CD4-positive, alpha-beta T cell treated with Interleukin-6 at 100 ng/mL for 8 hours (primary cell): Measurements from ENCODE around the gene TCAP.
"Not testable (repeated sequence)": the region's sequence is repeated elsewhere in the genome, so short reads cannot be mapped to it uniquely, and the experiment has no call there.

Experiments
- DNase-seq: peaks from one replicate; pipeline ENCODE4 v3.0.0-alpha.2; 2020; ENCODE audit warnings: mixed read lengths, low spot score

TCAP gene

DNA sequence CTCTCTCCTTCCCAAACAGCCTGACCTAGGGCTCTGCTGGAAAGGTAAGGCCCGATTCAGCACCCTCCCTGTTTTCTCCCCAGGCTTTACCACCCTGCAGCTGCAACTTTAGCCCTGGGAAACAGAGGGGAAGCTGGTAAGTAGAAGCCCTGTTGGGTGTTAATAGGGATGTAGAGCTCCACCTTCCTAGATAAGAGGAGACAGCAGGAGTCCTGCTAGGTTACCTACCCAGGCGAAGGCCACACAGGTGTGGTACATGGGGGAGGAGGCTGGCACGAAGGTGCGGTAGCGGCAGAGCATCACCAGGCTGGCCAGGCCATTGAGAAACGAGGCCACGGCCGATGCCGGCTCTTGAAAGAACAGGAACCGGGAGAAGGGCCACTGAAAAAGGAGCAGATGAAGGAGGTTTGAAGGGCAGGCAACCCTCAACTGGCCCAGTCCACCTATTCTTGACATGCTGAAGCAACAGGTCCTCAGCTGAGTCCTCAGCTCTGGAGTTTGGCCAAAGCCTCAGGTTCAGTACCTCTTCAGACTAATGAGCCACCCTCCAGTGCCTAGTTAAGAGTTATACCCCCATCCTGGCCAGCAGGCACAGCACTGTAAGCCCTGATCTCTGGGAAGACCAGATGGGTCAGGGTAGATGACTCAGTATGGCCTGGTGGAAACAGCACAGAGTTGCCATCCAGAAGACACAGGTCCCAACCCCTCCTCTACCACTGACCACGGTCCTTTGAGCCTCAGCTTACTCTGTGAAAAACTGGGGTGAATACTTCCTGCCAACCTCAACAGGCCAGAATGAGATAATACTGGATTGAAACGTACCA lies 19.4 kb downstream of the TCAP start:
- no peak for DNase-seq

DNA sequence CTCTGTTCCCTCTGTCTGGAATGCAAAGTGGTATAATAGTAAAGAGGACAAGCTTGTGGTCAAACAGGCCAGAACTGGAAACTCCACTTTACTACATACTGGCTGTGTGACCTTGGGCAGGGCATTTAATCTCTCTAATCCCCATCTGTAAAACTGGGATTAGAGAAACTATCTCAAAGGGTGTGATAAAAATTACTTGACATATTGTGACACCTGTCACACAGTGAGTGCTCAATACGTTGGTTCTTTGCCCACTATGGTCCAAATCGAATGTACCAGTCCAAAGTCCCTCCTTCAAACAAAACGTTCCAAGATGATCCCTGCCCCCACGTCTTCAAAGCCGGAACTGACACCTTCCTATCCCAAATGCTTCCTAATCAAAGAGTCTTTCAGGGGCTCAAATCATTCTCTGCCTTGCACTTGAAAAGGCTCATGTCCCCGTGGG lies 22.0 kb downstream of the TCAP start:
- no peak for DNase-seq

DNA sequence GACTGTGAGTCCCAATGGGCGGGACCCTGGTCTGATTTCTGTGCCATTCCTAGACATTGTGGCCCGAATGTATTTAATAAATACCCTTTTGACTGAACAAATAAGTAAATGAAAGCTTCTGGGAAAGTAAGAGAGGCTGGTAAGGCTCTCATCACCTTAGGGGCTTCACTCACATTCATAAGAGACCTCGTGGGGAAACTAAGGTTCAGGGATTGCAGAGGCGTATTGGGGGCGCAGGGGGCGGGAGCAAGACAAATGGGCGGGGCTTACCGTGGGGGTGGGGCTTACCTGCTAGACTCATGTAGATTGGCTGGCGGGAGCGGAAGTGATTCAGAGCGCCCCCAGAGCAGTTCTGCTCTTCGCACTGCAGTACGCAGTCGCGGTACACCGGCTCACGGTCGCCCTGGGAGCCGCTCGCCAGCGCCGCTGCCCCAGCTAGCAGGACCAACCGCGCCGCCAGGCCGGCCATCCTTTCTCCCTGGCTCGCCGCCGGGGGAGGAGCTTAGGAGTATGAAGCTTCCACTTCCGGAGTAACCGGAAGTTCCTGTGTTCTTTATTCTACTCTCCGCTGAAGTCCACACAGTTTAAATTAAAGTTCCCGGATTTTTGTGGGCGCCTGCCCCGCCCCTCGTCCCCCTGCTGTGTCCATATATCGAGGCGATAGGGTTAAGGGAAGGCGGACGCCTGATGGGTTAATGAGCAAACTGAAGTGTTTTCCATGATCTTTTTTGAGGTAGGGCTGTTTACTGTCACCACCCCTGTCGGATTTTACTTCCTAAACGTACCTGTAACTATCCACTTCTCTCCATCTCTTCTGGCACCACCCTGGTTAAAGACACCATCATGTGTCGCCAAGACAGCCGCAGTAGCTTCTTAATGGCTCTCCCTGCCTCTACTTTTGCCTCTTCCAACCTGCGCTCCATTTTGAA lies 22.7 kb downstream of the TCAP start, which contains the start of gene PGAP3:
Gene PGAP3, minus strand, starts transcription at position 512 of the 929 bp plus-strand sequence. Its CDS starts 43 bp downstream, at position 469.
- peak; percentile 76 for DNase-seq

DNA sequence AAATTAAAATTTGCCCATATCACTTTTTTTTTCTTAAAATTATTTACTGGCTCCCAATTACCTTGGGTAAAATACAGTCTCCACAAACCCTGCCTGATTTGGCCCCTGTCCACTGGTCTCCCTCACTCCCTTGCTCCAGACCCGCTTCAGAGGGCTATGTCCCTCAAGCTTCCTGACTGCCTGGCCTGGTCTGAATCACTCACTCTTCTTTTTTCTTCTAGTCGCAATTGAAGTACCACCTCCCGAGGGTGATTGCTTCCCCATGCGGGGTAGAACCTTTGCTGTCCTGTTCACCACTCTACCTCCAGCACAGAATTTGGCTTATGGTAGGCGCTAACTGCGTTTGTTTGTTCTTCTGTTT lies 23.3 kb downstream of the TCAP start:
- no peak for DNase-seq

DNA sequence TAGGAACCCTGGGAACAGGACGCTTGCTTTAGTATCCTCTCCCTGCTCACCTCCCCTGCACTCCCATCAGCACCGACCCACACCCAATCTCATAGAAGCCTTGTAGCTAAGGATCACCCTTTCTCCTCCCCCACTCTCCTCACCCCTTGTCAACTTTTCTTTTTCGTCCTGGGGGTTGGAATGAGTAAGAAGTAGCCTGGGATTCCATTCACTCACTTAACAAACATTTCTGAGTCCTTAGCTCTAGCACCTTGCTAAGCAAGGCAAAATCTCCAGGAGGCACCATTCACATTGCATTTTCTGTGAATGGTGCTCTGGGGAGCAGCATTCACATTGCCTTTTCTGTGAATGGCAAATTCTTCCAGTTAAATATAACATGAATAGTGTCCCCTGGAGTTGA lies 23.8 kb downstream of the TCAP start:
- DNase-seq: no peak

DNA sequence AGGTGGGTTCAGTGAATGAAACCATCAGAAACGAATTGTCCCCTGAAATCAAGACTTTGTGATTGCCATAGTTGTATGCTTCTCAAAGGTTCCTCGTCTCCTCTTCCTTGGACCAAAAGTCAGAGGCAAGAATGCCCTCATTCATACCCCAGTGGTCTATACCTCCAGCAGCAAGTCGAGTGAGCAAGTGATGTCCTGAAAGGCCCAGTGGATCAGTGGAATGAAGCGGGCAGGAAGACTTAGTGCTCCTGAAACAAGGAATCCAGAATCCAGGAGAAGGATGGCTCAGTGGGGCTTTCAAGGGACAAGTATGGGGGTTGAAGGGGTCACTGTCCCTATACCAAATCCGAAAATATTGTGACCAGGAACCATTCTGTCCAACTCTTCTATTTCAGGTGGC lies 29.4 kb downstream of the TCAP start:
- no peak for DNase-seq

DNA sequence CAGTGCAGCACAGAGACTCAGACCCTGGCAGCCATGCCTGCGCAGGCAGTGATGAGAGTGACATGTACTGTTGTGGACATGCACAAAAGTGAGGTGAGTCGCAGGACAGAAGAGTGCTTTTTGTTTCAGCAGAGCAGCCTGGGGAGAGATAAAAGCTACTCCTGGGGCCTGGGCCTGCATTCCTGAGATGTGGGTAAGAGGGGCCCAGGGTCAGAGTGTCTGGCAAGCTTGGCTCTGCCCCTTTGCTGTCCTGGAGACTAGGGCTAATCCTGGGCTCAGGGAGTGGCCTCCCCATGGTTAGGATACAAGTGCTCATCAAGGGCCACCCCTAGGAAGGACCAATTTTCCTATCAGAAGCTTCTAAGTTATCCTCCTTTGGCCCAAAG lies 29.9 kb downstream of the TCAP start:
- no peak for DNase-seq

DNA sequence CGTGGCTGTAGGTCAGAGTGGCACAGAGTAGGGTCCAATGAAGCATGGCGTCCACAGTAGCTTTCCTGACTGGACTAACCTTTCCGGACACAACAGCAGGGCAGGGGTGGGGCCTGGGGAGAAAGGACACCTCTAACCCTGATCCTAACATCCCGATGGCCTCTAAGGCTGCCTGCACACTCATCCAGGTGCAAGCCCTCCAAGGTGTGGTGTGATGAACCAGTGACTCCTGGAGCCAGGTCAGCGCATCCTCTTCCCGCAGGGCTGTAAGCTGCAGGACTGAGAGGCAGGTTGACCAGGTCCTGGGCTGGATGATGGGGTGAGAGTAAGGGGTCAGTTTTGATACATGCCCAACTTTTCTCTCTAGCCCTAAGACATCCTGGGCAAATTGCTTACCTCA lies 31.6 kb downstream of the TCAP start:
- no peak for DNase-seq

DNA sequence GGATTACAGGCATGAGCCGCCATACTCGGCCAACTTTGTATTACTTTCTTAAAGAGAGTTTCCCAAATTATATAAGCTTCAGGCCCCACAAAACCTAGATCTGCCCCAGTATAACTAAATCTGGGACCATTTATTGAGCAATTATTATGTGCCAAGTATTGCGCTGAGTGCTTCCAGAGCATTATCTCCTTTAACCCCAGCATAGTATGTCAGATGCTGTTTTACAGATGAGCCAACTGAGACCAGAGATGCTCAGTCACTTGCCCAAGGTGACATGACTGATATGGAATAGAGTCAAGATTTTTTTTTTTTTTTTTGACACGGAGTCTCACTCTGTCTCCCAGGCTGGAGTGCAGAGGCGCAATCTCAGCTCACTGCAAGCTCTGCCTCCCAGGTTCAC lies 32.8 kb downstream of the TCAP start:
- DNase-seq: no peak

DNA sequence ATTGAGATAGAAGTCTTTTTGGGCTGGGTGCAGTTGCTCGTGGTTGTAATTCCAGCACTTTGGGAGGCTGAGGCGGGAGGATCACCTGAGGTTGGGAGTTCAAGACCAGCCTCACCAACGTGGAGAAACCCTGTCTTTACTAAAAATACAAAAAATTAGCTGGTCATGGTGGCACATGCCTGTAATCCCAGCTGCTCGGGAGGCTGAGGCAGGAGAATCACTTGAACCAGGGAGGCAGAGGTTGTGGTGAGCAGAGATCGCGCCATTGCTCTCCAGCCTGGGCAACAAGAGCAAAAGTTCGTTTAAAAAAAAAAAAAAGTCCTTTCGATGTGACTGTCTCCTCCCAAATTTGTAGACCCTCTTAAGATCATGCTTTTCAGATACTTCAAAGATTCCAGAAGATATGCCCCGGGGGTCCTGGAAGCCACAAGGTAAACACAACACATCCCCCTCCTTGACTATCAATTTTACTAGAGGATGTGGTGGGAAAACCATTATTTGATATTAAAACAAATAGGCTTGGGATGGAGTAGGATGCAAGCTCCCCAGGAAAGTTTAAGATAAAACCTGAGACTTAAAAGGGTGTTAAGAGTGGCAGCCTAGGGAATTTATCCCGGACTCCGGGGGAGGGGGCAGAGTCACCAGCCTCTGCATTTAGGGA lies 34.1 kb downstream of the TCAP start:
- not testable (repeated sequence) for DNase-seq

DNA sequence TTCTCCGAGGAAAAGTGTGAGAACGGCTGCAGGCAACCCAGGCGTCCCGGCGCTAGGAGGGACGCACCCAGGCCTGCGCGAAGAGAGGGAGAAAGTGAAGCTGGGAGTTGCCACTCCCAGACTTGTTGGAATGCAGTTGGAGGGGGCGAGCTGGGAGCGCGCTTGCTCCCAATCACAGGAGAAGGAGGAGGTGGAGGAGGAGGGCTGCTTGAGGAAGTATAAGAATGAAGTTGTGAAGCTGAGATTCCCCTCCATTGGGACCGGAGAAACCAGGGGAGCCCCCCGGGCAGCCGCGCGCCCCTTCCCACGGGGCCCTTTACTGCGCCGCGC lies 34.6 kb downstream of the TCAP start, which contains the start of gene ERBB2:
Gene ERBB2, plus strand, starts transcription at position 247 of the 330 bp plus-strand sequence. CDS start 175 bp downstream, outside the sequence.
- no peak for DNase-seq

DNA sequence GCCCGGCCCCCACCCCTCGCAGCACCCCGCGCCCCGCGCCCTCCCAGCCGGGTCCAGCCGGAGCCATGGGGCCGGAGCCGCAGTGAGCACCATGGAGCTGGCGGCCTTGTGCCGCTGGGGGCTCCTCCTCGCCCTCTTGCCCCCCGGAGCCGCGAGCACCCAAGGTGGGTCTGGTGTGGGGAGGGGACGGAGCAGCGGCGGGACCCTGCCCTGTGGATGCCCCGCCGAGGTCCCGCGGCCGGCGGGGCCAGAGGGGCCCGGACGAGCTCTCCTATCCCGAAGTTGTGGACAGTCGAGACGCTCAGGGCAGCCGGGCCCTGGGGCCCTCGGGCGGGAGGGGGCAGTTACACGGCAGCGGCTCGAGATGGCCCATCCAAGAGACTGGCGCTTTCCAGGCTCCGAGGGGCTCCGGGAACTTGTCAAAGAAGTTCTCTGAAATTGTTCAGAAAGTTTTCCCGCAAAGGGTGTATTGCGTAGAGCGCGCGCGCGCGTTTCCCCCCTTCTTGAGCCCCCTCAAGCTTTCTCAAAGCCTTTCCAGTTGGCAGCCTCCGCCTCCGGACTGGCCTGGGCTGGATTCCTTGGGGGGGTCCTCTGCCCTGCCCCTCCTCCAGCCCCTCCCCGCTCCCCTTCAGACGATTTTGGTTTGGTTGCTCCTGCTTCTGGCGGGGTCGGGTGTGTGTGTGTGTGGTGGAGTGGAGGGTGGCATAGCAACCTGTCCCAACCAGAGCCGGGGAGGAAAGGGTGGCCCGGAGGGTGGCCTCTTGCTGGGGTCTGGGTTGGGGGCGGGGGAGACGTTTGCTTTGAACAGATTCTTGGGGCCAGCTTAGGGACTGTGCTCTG lies 35.2 kb downstream of the TCAP start:
- DNase-seq: no peak

DNA sequence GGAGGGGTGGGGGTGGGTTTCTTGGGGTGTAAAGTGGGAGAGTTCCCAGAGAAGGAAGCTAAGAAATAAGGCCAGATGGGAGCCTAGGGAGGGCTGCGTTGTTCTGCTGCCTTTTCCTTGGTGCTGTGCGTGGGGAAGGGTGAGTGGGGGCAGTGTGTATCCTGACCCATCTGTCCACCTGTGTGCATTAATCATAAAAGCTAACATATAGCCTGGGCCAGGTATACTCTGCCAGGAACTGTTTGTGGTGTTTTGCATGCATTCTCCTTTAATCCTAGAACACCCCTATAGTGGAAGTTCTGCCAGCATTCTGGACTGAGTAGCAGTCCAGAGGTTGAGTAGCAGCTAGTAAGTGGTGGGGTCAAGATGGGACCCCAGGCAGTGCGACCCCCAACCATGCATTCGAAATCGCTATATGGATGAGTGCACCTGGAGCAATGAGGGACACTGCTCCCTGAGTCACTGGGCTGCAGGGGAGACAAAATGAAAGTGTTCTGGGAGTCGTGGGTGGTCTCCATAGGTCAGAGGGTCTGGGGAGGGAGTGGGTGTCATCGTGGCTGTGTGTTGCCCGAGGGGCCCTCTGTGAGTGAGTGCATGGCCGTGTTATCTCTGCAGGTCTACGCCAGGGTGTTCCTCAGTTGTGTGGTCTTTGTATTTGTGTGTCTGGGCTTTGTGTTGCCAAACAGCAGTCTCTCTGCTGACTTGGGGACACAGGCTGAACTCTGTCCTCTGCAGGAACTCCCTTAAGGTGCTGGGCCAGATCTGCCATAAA lies 36.0 kb downstream of the TCAP start:
- DNase-seq: no peak

DNA sequence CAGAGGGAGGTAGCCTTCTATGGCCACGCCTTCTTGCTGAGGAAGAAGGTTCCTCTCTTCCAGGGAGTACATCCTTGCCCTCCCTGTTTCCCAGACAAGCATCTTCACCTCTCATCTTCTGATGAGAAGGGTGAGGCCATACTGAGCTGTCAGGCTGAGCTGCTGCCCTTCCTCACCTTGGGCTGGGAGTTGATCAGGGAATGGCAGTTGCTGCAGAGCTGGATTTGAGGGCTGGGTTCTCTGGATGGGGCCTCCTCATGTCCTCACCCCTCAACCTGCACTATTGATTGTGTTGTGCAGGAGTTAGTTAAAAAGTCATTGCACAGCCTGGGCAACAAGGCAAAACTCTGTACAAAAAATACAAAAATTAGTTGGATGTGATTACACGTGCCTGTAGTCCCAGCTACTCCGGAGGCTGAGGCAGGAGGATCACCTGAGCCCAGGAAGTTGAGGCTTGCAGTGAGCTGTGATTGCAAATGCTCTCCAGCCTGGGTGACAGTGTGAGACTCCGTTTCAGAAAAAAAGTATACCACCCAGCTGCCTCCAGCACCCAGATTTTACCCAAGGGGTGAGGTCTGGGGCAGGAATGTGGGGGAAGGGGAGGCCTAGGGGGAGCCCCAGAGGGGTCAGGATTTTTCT lies 36.8 kb downstream of the TCAP start:
- DNase-seq: no peak

DNA sequence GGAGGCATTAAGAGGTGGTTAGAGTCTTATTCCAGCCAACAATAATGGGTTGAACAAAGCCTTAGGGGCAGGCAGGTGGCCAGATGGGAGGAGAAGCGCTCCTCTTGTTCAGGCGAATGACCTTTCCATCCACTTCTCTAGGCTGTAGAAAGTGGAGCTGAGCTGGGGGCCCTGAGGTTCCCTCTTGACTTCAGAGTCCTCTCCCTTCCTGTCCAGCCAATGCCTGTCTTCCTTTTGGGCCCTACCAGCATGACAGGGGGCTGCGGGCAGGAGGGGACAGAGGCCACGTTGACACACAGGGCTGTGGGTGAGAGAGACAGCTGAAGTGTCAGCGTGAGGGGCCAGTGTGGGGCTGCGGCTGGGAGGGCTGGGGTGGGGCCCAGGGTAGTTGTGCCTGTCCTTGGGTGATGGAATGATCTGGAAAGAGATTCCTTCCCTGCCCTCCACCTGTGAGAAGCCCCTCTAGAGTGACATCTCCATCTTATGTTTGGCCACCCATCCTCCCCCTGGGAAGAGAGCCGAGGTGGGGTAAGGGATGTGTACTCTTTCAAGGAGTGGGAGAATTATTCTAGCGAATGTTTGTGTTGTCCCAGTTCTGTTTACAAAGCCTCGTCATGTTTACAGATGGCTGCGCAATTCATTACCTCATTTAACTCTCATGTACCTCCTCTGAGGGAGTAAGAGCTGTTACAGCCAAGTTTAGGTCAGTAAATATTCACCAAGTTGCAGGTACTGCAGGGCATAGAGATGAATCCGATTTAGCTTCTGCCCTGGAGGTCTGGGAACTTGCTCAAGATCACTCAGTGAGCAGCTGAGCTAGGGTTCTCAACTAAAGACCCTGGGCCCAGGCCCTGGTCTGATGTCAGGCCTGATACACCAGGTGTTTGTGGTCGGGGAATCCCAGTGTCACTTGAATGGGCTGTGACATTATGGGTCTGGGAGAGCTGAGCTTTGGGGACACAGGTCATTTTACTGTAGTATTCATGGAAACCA lies 38.0 kb downstream of the TCAP start:
- DNase-seq: no peak

DNA sequence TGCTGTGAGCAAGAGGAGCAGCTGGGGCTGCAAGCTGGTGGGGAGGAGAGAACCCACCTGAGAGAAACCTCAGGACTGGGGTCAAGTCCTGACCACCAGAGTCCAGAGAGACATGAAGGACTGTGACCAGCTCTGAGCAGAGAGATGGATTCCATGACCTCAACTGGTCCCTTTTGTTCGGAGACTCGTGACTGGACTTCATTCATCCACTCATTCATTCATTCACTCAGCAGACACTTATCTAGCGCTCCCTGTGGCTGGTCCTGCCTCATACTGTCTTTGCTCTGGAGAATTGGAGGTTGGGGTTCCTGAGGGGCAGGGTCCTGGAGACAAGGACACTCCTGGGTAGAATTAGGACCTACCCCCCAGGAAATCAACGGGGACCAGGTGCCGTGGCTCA lies 38.8 kb downstream of the TCAP start:
- DNase-seq: no peak

DNA sequence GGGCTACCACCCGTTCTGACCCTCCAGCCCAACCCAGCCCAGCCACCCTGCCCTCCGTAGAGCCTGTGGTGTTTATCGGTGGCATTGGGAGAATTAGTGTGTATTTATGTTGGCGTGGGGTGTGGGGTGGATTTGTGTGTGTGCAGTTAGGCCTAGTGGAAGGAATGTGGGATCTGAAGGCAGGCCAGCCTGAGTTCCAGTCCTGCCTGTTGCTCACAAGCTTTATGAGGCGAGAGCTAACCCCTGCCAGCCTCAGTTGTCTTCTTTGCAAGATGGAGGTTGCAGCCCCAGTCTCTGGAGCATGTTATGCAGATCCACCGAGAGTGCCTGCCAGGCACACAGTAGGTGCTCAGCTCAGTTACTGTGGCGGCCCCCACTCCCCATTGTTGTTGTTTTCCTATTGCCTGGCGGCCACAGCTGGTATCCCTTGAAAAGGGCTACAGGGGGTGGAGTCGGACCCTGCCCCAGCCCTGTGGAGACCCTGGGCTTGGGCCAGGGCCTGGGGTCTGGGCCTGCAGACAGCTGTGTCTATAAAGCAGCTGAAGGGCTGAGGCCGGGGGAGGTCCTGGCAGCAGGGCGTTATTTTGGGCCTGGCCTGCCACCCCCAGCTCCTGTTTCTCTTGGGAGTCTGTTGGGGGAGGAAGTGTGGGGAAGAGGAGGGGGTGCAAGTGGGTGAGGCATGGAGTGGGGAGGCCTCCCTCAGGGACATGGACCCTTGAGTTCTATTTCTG lies 39.8 kb downstream of the TCAP start:
- no peak for DNase-seq

DNA sequence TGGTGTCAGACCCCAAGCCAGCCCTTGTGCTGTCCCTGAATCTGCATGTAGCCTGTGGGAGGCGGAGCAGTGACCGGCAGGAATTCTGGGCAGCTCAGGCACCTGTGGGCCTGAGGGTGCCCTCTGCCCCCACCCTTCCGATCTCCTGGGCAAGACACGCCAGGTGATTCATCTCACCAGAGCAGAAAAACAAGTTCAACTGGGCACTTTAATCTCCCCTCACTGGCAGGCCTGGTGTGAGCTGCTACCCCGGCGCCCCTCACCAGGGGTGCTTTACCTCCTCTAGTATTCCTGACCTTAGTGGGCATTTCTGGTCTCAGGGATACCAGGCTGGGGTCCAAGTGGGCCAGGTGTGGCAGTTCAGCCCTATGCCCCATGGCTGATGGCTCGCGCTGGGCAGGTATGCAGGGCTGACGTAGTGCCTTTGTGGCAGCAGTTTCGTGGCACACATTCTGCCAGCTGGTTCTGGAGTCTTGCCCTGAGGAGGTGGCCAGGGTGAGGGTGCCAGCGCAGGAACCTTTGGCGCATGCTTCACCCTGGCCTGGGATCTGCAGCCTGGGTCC lies 40.7 kb downstream of the TCAP start:
- no peak for DNase-seq
